Fibroblast of upper back skin (primary cell): ENCODE results near the gene IFI35.
A peak's percentile ranks its signal among the peaks of the same experiment; 100 is the strongest.
"Not testable (repeated sequence)": the region's sequence is repeated elsewhere in the genome, so short reads cannot be mapped to it uniquely, and the experiment has no call there.

Source experiments
- DNase-seq: peaks from one replicate; pipeline ENCODE4 v3.0.0-alpha.2; 2013

Gene IFI35

GRCh38 chr17:43024407-43025289 is 18.1 kb downstream of the IFI35 start, which contains the start of gene RND2:
Gene RND2 (plus strand): TSS chr17:43025231. CDS start chr17:43025348, 117 bp downstream.
- DNase-seq = peak; percentile 96

DNA sequence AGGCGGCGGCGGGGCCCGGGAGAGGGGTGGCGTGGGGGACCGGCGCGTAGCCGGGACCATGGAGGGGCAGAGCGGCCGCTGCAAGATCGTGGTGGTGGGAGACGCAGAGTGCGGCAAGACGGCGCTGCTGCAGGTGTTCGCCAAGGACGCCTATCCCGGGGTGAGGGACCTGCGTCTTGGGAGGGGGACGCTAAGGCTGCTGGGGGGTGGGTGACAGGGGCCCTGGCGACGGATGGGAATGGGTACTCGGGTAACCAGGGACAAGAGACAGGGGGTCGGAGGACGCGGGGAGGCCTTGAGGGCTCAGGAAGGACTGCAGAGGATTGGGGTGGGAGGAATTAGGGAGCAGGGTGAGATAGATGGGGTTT is 18.7 kb downstream of the IFI35 start:
- no peak for DNase-seq

DNA sequence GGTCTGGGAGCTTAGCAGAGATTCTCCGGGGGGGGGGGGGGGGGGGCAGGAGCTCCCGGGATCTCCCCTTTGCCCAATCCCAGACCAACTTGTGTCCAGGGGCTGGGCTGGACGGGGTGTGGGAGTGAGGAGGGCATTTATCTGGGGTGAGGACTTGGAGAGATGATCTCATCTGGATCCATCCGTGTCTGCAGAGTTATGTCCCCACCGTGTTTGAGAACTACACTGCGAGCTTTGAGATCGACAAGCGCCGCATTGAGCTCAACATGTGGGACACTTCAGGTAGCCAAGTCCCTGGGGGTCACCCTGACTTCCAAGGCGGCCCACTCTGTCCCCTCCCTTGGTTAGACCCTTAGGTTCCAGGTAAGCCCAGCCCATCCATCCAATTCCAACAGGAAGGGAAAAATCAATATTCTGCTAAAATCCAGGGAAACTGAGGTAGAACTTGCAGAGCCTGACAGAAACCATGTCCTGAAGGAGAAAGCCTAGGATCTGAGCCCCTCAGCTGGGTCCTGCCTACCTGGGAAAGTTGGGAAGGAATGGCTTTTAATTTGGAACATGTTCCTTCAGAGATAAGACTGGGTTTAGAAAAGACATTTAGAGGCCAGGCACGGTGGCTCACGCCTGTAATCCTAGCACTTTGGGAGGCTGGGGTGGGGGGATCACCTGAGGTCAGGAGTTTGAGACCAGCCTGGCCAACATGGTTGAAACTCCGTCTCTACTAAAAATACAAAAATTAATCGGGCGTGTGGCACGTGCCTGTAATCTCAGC is 19.4 kb downstream of the IFI35 start:
- no peak for DNase-seq

GRCh38 chr17:43026595-43026994 is 20.0 kb downstream of the IFI35 start:
- DNase-seq = no peak

DNA sequence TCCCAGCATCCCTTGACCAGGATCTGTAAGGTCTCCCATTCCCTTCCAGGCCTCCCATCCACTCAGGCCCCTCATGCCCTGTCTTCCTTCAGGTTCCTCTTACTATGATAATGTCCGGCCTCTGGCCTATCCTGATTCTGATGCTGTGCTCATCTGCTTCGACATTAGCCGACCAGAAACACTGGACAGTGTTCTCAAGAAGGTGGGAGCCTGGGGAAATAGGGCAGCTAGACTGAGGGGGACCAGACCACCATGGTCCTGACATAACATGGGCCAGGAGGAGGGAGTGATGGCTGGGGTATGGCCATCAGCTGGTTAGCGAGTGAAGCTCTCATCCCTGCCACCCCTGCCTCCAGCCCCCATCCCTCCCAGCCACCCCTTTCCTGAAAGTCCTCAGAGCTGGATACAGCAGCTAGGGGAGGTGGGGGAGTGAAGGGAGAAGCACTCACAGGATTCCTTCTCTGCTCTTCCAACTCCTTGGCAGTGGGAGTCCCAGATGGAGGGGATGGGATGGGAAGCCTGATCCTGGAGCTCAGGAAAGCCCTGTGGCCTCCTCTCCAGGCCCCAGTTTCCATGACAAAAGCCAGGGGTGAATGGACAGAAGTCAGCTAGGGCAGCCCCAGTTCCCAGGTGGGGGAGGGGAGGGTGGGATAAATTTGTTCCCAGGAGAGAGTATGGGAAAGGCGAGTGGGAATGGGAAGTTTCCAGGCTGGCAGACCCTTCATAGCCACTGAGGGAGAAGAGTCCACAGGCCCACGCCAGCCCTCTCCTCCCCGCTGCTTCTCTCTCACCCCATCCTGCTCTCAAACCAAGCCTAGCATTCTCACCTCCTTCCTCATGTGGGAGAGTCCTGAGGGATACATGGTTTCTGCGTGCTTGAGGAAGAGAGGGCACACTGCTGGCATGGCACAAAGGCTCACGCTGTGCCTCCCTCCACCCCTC is 20.8 kb downstream of the IFI35 start:
- no peak for DNase-seq

DNA sequence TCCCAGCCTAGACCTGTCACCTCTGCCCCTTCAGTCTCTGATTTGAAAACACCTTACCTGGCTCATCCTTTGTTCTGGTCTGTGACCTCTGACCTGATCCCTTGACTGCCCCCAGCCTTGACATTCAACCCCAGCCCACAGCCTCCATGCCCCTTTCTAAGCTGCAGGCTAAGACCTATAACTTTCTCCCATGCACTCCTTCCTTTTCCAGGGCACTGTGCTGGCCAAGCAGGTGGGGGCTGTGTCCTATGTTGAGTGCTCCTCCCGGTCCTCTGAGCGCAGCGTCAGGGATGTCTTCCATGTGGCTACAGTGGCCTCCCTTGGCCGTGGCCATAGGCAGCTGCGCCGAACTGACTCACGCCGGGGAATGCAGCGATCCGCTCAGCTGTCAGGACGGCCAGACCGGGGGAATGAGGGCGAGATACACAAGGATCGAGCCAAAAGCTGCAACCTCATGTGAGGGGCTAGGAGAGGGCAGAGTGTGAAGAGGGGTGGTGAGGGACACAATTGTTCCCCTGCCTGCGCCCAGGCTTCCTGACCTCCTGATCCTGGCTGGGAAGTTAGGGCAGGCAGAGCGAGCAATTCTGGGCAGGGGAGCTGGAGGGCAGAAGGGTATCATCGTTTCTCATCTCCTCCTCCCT is 21.8 kb downstream of the IFI35 start:
- DNase-seq = no peak

DNA sequence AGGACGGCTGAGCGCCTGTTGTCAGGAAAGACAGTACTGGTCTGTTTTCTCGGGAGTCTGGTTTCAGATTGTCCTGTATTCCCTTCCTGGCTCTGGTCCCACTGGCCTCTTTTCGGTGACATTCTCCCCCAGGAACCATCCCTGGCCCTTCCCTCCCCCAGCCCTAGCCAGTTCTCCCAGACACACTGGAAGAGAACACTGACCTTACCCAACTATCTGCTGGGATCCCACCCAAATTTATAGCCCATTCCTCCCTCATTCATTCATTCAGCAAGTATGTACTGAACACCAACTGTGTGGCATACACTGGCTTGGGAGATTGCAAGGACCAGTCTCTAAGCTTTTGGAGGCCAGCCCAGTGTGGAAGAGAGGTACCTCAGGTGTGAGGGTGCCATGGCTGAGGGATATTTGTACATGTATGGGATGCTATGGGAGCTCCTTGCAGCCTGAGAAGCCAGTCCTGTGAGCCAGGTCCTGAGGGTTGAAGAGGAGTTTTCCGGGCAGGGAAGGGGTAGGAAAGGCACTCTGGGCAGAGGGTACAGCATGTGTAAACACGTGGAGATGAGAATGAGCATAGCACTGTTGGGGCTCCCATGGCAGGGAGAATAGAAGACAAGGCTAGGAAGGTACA is 23.7 kb downstream of the IFI35 start:
- DNase-seq = no peak

- no peak for DNase-seq
Measured at GRCh38 chr17:43031666-43032065, 25.1 kb downstream of the IFI35 start.

DNA sequence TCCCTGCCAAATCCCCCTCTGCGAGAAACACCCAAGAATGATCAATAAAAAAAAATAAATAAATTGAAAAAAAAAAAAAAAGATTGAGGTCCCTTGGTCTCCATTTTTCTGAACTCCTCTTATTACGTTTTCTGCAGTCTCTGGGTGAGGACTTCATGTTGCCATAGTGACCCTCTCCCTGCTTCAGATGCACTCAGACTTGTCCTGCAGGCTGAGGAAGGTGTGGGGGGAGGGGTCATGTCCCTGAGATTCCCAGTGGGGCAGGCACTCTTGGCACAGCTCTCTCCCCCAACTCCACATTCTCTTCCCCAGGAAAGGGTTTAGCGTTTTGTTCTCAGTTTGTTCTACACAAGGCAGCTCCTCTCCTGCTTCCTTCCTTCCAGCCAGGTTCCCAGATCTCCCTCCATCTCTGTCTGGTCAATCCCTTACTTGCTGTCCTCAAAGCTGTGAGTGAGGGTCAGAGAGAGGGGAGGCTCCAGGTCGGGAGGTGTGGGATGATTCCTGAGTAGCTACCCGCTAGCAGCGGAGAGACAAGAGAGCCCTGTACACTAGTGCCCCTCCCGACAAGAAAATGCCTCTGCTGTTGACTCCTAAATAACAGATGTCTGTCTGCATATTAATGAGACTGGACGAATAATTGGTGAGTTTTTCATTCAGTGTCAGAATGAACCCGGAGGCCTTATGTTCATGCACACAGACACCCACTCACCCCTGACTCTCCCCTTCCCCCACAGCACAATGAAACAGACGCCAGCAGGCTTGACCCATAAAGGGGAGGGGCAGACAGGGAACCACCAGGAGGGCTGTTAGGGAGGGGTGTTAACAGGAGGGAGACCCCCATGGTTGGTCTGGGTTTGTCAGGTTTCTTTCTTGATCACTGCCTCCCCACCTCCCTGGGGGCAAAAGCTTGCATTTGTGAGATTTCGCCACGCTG is 27.6 kb downstream of the IFI35 start:
- DNase-seq = no peak

- no peak for DNase-seq
Measured at GRCh38 chr17:43034894-43035293, 28.3 kb downstream of the IFI35 start.

DNA sequence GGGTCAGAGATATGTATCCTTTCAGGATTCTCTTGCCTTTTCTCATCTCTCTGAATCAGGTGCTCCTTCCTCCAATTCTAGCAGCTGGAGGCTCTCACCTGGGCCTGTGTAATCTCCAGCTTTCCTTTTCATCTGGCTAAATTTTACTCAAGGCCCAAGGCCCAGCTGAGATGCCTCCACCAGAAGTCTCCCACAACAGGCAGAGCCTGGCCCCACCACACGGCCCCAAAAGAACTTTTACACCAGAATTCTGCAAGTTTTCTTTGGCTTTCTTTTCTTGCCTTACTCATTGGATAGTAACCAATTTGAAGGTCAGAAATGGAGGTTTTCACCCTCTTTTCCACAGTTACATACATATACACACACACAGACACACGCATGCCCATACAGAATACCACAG is 33.1 kb downstream of the IFI35 start:
- DNase-seq = no peak

GRCh38 chr17:43040655-43041054 is 34.1 kb downstream of the IFI35 start:
- no peak for DNase-seq

- DNase-seq = no peak
Measured at GRCh38 chr17:43042025-43042628, 35.5 kb downstream of the IFI35 start.

DNA sequence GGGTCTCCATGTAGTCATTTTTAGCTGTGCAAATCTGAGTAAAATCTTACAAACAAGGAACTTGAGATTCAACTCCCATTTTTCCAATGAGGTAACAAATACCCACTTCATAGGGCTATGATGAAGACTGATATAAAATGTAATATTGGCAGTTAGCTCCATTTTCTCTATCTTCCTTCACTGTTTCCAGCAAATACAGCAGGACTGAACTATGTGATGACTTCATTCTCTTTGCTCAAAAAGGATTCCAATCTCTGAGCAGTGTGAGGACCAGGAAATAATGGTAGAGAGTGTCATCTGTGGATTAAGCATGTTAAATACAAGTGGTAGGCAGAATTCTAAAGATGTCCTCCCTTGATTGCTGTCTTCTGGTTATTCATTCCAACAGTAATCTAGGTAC is 36.7 kb downstream of the IFI35 start:
- no peak for DNase-seq

GRCh38 chr17:43044024-43044423 is 37.4 kb downstream of the IFI35 start:
- no peak for DNase-seq

- no peak for DNase-seq
Measured at GRCh38 chr17:43051969-43052368, 45.4 kb downstream of the IFI35 start.

- DNase-seq = not testable (repeated sequence)
Measured at GRCh38 chr17:43053008-43053407, 46.4 kb downstream of the IFI35 start.

GRCh38 chr17:43056051-43056450 is 49.5 kb downstream of the IFI35 start:
- DNase-seq = no peak

- no peak for DNase-seq
Measured at GRCh38 chr17:43062984-43063638, 56.5 kb downstream of the IFI35 start.
